Inflammatory macrophage (primary cell): ENCODE results near the gene BLTP3B.

Experiments used
- DNase-seq, 2 donors: peaks; one replicate each; pipeline ENCODE4 v3.0.0-alpha.2; 2020 to 2022

The BLTP3B gene

DNA sequence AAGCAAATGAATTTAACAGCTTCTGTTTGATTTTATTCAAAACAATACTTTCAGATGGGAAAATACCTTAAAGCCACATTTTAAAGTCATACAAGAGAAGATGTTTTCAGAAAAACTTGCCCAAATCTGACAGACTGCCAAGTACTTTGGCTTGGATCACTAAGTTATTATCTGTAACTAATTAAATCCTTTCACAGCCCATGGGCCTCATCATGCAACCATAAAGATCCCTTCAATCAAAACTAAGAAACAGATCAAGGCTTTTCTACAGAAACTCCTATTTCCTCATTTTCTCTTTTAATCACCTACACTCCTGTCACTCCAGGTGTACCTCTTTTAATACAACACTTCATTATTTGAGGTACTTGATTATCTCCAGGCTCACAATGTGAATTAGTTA, 28.1 kb downstream of the BLTP3B start:
- DNase-seq = no peak

DNA sequence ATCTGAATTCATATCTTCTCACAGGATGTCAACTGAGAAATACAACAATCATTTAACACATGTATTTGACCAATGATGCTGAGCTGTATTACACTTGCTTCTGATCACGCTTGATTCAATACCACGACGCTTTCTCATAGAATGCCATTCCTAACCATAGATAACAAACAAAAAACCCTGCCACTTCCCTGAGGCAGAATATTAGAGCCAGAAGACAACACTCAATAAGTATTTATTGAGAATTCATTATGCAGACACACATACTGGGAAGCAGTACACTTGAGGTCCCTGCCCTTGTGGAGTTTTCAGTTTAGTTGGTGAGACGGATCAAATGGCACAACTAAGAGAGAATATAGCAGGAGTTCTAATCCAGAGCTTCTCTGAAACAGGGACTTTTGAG, 32.4 kb downstream of the BLTP3B start:
- DNase-seq = no peak

DNA sequence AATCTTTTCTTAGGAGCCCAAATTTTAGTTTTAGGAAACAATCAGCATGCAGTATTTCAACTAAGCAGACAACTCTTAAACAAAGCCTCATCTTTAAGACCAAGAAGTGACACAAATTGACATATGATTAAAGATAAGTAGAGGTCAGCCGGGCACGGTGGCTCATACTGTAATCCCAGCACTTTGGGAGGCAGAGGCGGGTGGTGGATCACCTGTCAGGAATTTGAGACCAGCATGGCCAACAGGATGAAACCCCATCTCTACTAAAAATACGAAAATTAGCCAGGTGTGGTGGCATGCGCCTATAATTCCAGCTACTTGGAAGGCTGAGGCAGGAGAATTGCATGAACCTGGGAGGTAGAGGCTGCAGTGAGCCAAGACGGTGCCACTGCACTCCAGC, 35.8 kb downstream of the BLTP3B start:
- DNase-seq = no peak

DNA sequence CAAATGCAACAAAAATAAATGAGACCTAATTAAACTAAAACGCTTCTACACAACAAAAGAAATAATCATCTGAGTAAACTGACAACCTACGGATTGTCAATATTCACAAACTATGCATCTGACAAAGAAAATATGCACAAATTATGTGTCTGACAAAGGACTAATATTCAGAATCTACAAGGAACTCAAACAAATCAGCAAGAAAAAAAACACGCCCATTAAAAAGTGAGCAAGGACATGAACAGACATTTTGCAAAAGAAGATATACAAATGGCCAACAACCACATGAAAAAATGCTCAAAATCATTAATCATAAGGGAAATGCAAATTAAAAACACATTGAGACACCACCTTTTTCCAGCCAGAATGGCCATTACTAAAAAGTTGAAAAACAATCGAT, 37.0 kb downstream of the BLTP3B start:
- DNase-seq = no peak

DNA sequence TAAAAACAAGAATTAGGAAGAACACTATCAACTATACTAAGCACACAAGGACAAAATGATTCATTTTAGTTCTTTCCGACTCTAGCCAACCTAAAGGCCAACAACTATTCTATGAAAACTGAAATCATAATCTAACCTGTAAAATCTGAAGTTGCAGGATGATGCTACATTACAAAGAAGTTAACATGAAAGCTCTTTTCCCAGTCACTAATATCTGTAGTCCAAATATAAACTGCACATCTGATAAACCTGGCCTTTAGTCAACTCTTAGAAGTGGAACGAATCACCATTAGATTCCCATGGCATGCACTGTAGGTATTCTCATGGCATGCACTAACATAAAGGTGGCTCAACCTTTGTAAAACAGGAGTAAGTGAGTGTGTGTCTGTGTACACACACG, 41.7 kb downstream of the BLTP3B start:
- DNase-seq = no peak
